K562 (cell line): ENCODE data around the gene CALML6. TPM values are rescaled to one million over a fixed set of nuclear protein-coding genes. Genes with fewer than 3 reads are reported as not detected.

Experiments used
- ATF1 ChIP-seq, 2 experiments: fragments of 450-650 bp in 1 of 2; IDR thresholded peaks; 2 replicates each; pipeline ENCODE4 v1.6.1; 2016; ENCODE audit warnings: missing compliant biosample characterization in 1 of 2, missing genetic modification characterization in 1 of 2
- EGR1 ChIP-seq: fragments of 450-650 bp; conservative IDR thresholded peaks from 2 replicates; pipeline ENCODE4 v1.6.1; 2017; ENCODE audit warnings: mild to moderate bottlenecking
- ETV1 ChIP-seq: fragments of 450-650 bp; conservative IDR thresholded peaks from 2 replicates; pipeline ENCODE4 v1.6.1; 2016; ENCODE audit warnings: missing genetic modification characterization, control low read depth, low read depth, missing compliant biosample characterization
- GABPB1 ChIP-seq: sonication (generic); formaldehyde crosslinking; IDR thresholded peaks from 2 replicates; pipeline ENCODE4 v1.8.0; 2022; ENCODE audit warnings: mild to moderate bottlenecking, missing genetic modification reagents
- GATAD2B ChIP-seq: fragments of 450-650 bp; IDR thresholded peaks from 2 replicates; pipeline ENCODE4 v1.6.1; 2017; ENCODE audit warnings: mild to moderate bottlenecking, borderline replicate concordance
- LCOR ChIP-seq: sonication (generic); formaldehyde crosslinking; IDR thresholded peaks from 2 replicates; pipeline ENCODE4 v1.8.0; 2022; ENCODE audit warnings: mild to moderate bottlenecking, missing genetic modification reagents
- NR3C1 ChIP-seq: sonication (generic); formaldehyde crosslinking; IDR thresholded peaks from 2 replicates; pipeline ENCODE4 v1.8.1; 2022; ENCODE audit warnings: missing genetic modification reagents
- PHF20 ChIP-seq: fragments of 450-650 bp; IDR thresholded peaks from 2 replicates; pipeline ENCODE4 v1.6.1; 2018; ENCODE audit not compliant: partially characterized antibody
- POLR2G ChIP-seq: fragments of 200-400 bp; formaldehyde crosslinking; IDR thresholded peaks from 2 replicates; pipeline ENCODE4 v1.6.1; 2017; ENCODE audit warnings: low read depth, mild to moderate bottlenecking, antibody characterized with exemption, low read length, moderate library complexity
- PTTG1 ChIP-seq: fragments of 450-650 bp; IDR thresholded peaks from 2 replicates; pipeline ENCODE4 v1.6.1; 2016; ENCODE audit warnings: low read depth, mild to moderate bottlenecking, missing genetic modification characterization, missing compliant biosample characterization
- PURB ChIP-seq: sonication (generic); formaldehyde crosslinking; IDR thresholded peaks from 2 replicates; pipeline ENCODE4 v1.9.0; 2021; ENCODE audit warnings: low read depth, mild to moderate bottlenecking, missing genetic modification reagents
- SP1 ChIP-seq: sonication (generic); formaldehyde crosslinking; IDR thresholded peaks from 2 replicates; pipeline ENCODE4 v1.8.1; 2022; ENCODE audit warnings: mild to moderate bottlenecking, missing genetic modification reagents
- SRSF9 ChIP-seq: fragments of 200-400 bp; formaldehyde crosslinking; IDR thresholded peaks from 2 replicates; pipeline ENCODE4 v1.6.1; 2017; ENCODE audit warnings: low read depth, low read length, borderline replicate concordance
- TARDBP ChIP-seq: fragments of 450-650 bp; IDR thresholded peaks from 2 replicates; pipeline ENCODE4 v1.6.1; 2016
- ZBTB7A ChIP-seq: IDR thresholded peaks from 2 replicates; pipeline ENCODE4 v1.6.1; 2011; ENCODE audit warnings: low read depth, mild to moderate bottlenecking, low read length, moderate library complexity, borderline replicate concordance; ENCODE audit not compliant: control insufficient read depth
- ZNF140 ChIP-seq: fragments of 250-450 bp; sonication (Bioruptor Pico); IDR thresholded peaks from 2 replicates; pipeline ENCODE4 v1.8.0; 2021; ENCODE audit warnings: moderate library complexity, mild to moderate bottlenecking, inconsistent platforms
- ZNF175 ChIP-seq: fragments of 200-800 bp; sonication (Bioruptor generic); IDR thresholded peaks from 2 replicates; pipeline ENCODE4 v1.6.1; 2016; ENCODE audit warnings: low read depth, mild to moderate bottlenecking, missing genetic modification characterization, missing compliant biosample characterization
- ZNF197 ChIP-seq: fragments of 200-800 bp; sonication (Bioruptor generic); IDR thresholded peaks from 2 replicates; pipeline ENCODE4 v1.6.1; 2016; ENCODE audit warnings: low read depth, missing genetic modification characterization, missing compliant biosample characterization
- ZNF23 ChIP-seq: fragments of 250-450 bp; sonication (Bioruptor Pico); IDR thresholded peaks from 2 replicates; pipeline ENCODE4 v1.4.0; 2020; ENCODE audit warnings: mild to moderate bottlenecking
- ZNF644 ChIP-seq: fragments of 200-800 bp; sonication (Bioruptor generic); IDR thresholded peaks from 2 replicates; pipeline ENCODE4 v1.6.1; 2016; ENCODE audit warnings: low read depth, missing genetic modification characterization, missing compliant biosample characterization
- ZNF77 ChIP-seq: fragments of 250-450 bp; sonication (Bioruptor Pico); IDR thresholded peaks from 2 replicates; pipeline ENCODE4 v1.5.0; 2020
- polyA plus RNA-seq, 8 experiments: library from polyadenylated mRNA; depleted of rRNA in 4 of 8; stranded (reverse) in 5 of 8; unstranded in 3 of 8; fragments of >200 nt; fragmentation: Nextera tagmentation in 2 of 8; fragmentation: Illumina TruSeq in 1 of 8; extraction: Ambion mirVana in 2 of 8; extraction: Trizol in 1 of 8; gene quantifications; 2 replicates each; pipeline versions ENCODE4 v1.2.1 to v1.2.3, GENCODE V29; 2011 to 2014; ENCODE audit warnings: inconsistent platforms in 1 of 8, missing spikeins in 1 of 8
- total RNA-seq, 7 experiments: library from RNA; depleted of rRNA in 6 of 7; stranded (reverse); fragments of >200 nt in 6 of 7; fragmentation: Illumina TruSeq in 2 of 7; extraction: Trizol in 2 of 7; gene quantifications; 2 replicates each; pipeline versions ENCODE4 v1.2.1 to v1.2.3, GENCODE V29; 2011 to 2021; ENCODE audit warnings: low replicate concordance in 1 of 7
- TF ChIP-seq, protein P1 (sequence below): fragments of 450-650 bp; IDR thresholded peaks from 2 replicates; pipeline ENCODE4 v1.7.1; 2018; ENCODE audit warnings: mild to moderate bottlenecking, low read depth; ENCODE audit not compliant: partially characterized antibody
- TF ChIP-seq, protein P2 (sequence below): fragments of 450-650 bp; formaldehyde crosslinking; IDR thresholded peaks from 2 replicates; pipeline ENCODE4 v1.4.0; 2020; ENCODE audit warnings: mild to moderate bottlenecking, moderate library complexity

Gene CALML6
- total and polyA plus RNA-seq, 9 of the 15 experiments (the other 6 are each of a cell fraction or from before 2014, with no cell fraction given): 0.14 TPM; not detected in 8

DNA sequence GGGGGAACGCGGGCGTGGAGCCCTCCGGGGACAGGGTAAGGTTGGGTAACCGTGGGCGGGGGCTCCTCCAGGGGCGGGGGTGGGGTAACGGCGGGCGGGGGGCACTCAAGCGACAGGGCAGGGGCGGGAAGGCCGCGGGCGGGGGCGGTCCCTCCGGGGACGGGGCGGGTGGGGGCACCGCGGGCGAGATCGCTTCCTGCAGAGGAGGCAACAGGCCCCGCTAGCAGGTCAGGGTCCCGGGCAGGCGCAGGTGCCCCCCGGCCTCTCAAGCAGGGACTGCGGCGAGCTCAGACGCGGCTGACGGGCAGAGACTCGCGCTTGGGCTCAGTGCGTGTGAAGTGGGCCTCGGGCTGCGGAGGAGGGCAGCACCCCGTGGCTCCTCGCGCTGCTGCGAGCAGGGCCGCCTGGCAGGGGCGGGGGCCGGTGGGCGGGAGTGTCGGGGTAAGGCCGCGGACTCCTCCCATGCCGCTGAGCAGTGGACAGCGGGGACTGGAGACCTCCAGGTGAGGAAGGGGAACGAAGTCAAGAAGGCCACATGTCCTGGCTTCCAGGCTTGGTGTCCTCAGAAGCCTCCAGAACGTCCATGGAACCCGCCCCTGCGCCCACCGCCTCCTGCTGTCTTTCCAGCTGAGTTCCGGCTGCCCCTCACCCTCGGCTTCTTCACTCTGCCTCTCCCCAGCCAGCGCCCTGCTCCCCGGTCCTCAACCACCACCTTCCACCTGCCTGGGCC is 23.5 kb upstream of the CALML6 start (continued):
- TF ChIP-seq ZNF23 (CRISPR knock-in tag) (no peak), SP1 (CRISPR knock-in tag) (no peak; the same call in 1 of the 2 replicates), PTTG1 (no peak), GATAD2B (no peak), POLR2G (peak; percentile 85), ZNF644 (tag) (0 out of 2 replicates have a peak, but pooled peaks have one; percentile 1), PURB (no peak), LCOR (no peak), GABPB1 (peak; percentile 33; the same call in 1 of the 2 replicates), SRSF9 (no peak), ZNF140 (CRISPR knock-in tag) (no peak), TARDBP (no peak), ZBTB7A (peak; percentile 62; the same call in 1 of the 2 replicates), ETV1 (tag) (0 out of 2 replicates have a peak, but pooled peaks have one; percentile 13), NR3C1 (CRISPR knock-in tag) (0 out of 2 replicates have a peak, but pooled peaks have one; percentile 74), EGR1 (peak; percentile 53), ZNF197 (CRISPR knock-in tag) (no peak), PHF20 (peak; percentile 63), ZNF175 (CRISPR knock-in tag) (no peak; the same call in 1 of the 2 replicates), ATF1 (CRISPR knock-in tag; IDR thresholded peaks at IDR 0.05) (no peak), ATF1 (tag; IDR thresholded peaks at IDR 0.05) (no peak; the same call in 1 of the 2 replicates), ZNF77 (CRISPR knock-in tag) (no peak)
- TF ChIP-seq, protein P1, sequence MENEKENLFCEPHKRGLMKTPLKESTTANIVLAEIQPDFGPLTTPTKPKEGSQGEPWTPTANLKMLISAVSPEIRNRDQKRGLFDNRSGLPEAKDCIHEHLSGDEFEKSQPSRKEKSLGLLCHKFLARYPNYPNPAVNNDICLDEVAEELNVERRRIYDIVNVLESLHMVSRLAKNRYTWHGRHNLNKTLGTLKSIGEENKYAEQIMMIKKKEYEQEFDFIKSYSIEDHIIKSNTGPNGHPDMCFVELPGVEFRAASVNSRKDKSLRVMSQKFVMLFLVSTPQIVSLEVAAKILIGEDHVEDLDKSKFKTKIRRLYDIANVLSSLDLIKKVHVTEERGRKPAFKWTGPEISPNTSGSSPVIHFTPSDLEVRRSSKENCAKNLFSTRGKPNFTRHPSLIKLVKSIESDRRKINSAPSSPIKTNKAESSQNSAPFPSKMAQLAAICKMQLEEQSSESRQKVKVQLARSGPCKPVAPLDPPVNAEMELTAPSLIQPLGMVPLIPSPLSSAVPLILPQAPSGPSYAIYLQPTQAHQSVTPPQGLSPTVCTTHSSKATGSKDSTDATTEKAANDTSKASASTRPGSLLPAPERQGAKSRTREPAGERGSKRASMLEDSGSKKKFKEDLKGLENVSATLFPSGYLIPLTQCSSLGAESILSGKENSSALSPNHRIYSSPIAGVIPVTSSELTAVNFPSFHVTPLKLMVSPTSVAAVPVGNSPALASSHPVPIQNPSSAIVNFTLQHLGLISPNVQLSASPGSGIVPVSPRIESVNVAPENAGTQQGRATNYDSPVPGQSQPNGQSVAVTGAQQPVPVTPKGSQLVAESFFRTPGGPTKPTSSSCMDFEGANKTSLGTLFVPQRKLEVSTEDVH: no peak
- TF ChIP-seq, protein P2, sequence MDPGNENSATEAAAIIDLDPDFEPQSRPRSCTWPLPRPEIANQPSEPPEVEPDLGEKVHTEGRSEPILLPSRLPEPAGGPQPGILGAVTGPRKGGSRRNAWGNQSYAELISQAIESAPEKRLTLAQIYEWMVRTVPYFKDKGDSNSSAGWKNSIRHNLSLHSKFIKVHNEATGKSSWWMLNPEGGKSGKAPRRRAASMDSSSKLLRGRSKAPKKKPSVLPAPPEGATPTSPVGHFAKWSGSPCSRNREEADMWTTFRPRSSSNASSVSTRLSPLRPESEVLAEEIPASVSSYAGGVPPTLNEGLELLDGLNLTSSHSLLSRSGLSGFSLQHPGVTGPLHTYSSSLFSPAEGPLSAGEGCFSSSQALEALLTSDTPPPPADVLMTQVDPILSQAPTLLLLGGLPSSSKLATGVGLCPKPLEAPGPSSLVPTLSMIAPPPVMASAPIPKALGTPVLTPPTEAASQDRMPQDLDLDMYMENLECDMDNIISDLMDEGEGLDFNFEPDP (CRISPR knock-in tag): no peak
